Keratinocyte (primary cell): ENCODE results near the gene F5.

Experiments
- EZH2 ChIP-seq: IDR thresholded peaks from one replicate; pipeline ENCODE4 v1.6.1; 2012; ENCODE audit warnings: inconsistent platforms, mild to moderate bottlenecking, low read length, moderate library complexity
- TF ChIP-seq, protein P1 (sequence below), 3 experiments: IDR thresholded peaks in 1 of 3; conservative IDR thresholded peaks in 1 of 3; optimal IDR thresholded peaks in 1 of 3; 2 replicates in 2 of 3; 3 replicates in 1 of 3; pipeline versions ENCODE3 to v1.5.1; 2011; ENCODE audit warnings: low read length in 3 of 3, mild to moderate bottlenecking in 3 of 3, moderate library complexity in 2 of 3, control low read depth in 1 of 3, inconsistent platforms in 1 of 3; ENCODE audit not compliant: insufficient read depth in 2 of 3; ENCODE audit errors: extremely low read depth in 1 of 3

DNA sequence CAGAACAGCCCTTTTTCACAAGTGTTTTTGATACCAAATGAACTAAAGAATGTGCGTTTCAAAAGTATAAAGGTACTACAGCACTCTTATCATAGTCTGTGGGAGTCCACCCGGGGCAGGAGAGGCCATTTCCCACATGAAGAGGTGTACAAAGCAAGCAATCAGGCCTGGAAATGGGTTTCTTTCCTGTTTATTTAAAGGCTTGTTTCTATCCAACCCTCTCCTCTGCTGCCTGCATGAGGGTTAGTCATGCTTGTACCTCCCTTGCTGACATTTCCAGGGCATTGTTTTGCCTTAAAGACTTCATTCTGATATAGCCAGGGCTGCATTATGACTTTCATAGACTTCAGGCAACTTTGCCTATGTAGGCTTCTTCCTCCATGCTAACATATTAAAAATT is 32.1 kb upstream of the F5 start:
- TF ChIP-seq, protein P1, sequence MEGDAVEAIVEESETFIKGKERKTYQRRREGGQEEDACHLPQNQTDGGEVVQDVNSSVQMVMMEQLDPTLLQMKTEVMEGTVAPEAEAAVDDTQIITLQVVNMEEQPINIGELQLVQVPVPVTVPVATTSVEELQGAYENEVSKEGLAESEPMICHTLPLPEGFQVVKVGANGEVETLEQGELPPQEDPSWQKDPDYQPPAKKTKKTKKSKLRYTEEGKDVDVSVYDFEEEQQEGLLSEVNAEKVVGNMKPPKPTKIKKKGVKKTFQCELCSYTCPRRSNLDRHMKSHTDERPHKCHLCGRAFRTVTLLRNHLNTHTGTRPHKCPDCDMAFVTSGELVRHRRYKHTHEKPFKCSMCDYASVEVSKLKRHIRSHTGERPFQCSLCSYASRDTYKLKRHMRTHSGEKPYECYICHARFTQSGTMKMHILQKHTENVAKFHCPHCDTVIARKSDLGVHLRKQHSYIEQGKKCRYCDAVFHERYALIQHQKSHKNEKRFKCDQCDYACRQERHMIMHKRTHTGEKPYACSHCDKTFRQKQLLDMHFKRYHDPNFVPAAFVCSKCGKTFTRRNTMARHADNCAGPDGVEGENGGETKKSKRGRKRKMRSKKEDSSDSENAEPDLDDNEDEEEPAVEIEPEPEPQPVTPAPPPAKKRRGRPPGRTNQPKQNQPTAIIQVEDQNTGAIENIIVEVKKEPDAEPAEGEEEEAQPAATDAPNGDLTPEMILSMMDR (optimal IDR thresholded peaks at IDR 0.05 in 1 of 3, IDR thresholded peaks at IDR 0.05 in 1 of 3, conservative IDR thresholded peaks at IDR 0.05 in 1 of 3; ENCODE audit: extremely low read depth in 1 of 3, insufficient read depth in 2 of 3, low read length in 3 of 3): no peak
- TF ChIP-seq EZH2: no peak
